T-helper 2 cell treated with Interferon-gamma antibody and Interleukin-4, amounts not matched to agents 5 μg/mL and 100 μg/mL, for 36 hours (primary cell): ENCODE results near the gene PMS2.
A peak's percentile ranks its signal among the peaks of the same experiment; 100 is the strongest.
"Not testable (repeated sequence)": the region's sequence is repeated elsewhere in the genome, so short reads cannot be mapped to it uniquely, and the experiment has no call there.

ENCODE experiments used
- DNase-seq: peaks from one replicate; pipeline ENCODE4 v3.0.0; 2021; ENCODE audit warnings: low spot score
- H3K27ac Mint-ChIP-seq: one replicate; pipeline ENCODE4 v1.8.0; 2021; ENCODE audit warnings: mild to moderate bottlenecking, mixed read lengths
- H3K27me3 Mint-ChIP-seq: one replicate; pipeline ENCODE4 v1.8.0; 2021; ENCODE audit warnings: low read depth, mixed read lengths
- H3K36me3 Mint-ChIP-seq: one replicate; pipeline ENCODE4 v1.8.0; 2021; ENCODE audit warnings: low read depth, mixed read lengths
- H3K4me1 Mint-ChIP-seq: one replicate; pipeline ENCODE4 v1.8.0; 2021; ENCODE audit warnings: low read depth, mixed read lengths
- H3K4me3 Mint-ChIP-seq: one replicate; pipeline ENCODE4 v1.8.0; 2022; ENCODE audit warnings: mild to moderate bottlenecking, moderate library complexity, mixed read lengths
- H3K9me3 Mint-ChIP-seq: one replicate; pipeline ENCODE4 v1.8.0; 2021; ENCODE audit warnings: mixed read lengths

PMS2 gene

DNA sequence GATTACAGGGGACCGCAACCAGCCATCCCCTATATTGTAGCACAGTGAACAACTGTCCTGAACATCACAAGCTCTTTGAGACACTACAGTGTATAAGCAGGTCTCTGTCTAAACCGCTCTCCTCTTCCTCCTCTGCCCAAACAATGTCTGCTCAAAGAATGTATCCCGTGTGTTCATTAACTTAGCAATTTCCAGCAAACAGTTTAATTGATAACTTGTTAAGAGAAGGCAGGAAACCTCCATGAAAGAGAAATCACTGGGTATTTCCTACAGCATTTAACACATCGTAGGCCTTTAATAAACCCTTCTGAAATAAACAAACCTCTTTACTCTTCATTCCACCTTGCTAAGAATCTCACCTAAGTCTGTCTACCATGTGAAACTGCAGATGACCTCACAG is 1.5 kb downstream of the PMS2 start:
- Mint-ChIP-seq H3K4me1 (peaks cover 24% of the 10 kb centered on the region), H3K27ac (peak overlapping the region; percentile 42), H3K36me3 (peaks cover 21% of the 10 kb centered on the region), H3K9me3 (no peaks in the 10 kb centered on the region), H3K4me3 (peak overlapping the region; percentile 39), H3K27me3 (no peaks in the 10 kb centered on the region)
- DNase-seq: no peak

GRCh38 chr7:5997210-5997808 is 11.5 kb downstream of the PMS2 start:
- H3K4me3 Mint-ChIP-seq: no peak overlapping the region
- peaks cover 9% of the 10 kb centered on the region for H3K4me1 Mint-ChIP-seq
- no peak overlapping the region for H3K27ac Mint-ChIP-seq
- no peaks in the 10 kb centered on the region for H3K27me3 Mint-ChIP-seq
- DNase-seq: no peak
- H3K9me3 Mint-ChIP-seq: no peaks in the 10 kb centered on the region
- H3K36me3 Mint-ChIP-seq: peaks cover 31% of the 10 kb centered on the region

- H3K27ac Mint-ChIP-seq, H3K4me3 Mint-ChIP-seq, H3K4me1 Mint-ChIP-seq, DNase-seq, H3K9me3 Mint-ChIP-seq, H3K27me3 Mint-ChIP-seq: not testable (repeated sequence)
- H3K36me3 Mint-ChIP-seq: peaks cover 20% of the 10 kb centered on the region
Observed at GRCh38 chr7:5987061-5987460, 21.8 kb downstream of the PMS2 start.

- not testable (repeated sequence) for H3K4me1 Mint-ChIP-seq, DNase-seq, H3K27ac Mint-ChIP-seq, H3K27me3 Mint-ChIP-seq, H3K9me3 Mint-ChIP-seq, H3K4me3 Mint-ChIP-seq
- H3K36me3 Mint-ChIP-seq: peaks cover 15% of the 10 kb centered on the region
Observed at GRCh38 chr7:5979680-5980314, 29.1 kb downstream of the PMS2 start.

- not testable (repeated sequence) for H3K9me3 Mint-ChIP-seq, H3K4me1 Mint-ChIP-seq, H3K36me3 Mint-ChIP-seq, H3K4me3 Mint-ChIP-seq, H3K27me3 Mint-ChIP-seq, DNase-seq, H3K27ac Mint-ChIP-seq
Observed at GRCh38 chr7:5973580-5973979, 35.3 kb downstream of the PMS2 start.

- H3K4me1 Mint-ChIP-seq, H3K9me3 Mint-ChIP-seq, H3K27me3 Mint-ChIP-seq, H3K36me3 Mint-ChIP-seq, H3K27ac Mint-ChIP-seq, H3K4me3 Mint-ChIP-seq, DNase-seq: not testable (repeated sequence)
Observed at GRCh38 chr7:5970347-5970911, 38.4 kb downstream of the PMS2 start, which contains the start of gene RSPH10B. Gene RSPH10B (minus strand): TSS chr7:5970689. CDS start chr7:5967116, 3,573 bp downstream.

DNA sequence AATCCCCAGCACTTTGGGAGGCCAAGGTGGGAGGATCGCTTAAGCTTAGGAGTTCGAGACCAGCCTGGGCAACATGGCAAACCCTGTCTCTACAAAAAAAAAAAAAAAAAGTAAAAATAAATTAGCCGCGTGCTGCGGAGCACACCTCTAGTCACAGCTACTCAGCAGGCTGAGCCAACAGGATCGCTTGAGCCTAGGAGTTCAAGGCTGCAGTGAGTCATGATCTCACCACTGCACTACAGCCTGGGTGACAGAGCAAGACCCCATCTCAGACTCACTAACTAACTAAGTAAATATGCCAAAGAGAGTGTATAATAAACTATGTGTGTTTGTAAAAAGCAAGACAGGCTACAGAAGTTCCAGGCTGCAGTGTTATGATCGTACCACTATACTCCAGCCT is 45.0 kb downstream of the PMS2 start:
- H3K4me1 Mint-ChIP-seq, H3K27ac Mint-ChIP-seq, H3K4me3 Mint-ChIP-seq, DNase-seq, H3K27me3 Mint-ChIP-seq, H3K9me3 Mint-ChIP-seq, H3K36me3 Mint-ChIP-seq: not testable (repeated sequence)

DNA sequence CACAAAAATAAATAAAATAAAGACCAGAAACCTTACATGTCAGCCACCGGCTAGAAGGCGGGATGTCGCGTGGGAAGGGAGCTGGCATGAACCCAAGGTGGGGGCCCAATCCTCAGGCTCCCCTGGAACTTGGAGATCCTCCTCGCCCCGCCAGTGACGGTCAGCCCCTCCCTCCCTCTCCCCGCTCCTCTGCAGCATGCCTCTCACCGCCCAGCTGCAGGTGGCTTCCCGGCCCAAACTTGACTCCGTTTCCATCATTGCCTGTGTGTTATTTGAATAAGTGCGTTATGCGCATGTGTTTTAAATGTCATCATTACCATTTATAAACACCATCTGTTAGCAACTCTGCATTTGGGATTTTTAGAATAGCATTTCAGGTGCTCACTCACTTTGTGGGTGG is 45.6 kb downstream of the PMS2 start:
- not testable (repeated sequence) for DNase-seq, H3K27ac Mint-ChIP-seq, H3K4me3 Mint-ChIP-seq, H3K36me3 Mint-ChIP-seq, H3K27me3 Mint-ChIP-seq, H3K4me1 Mint-ChIP-seq, H3K9me3 Mint-ChIP-seq

DNA sequence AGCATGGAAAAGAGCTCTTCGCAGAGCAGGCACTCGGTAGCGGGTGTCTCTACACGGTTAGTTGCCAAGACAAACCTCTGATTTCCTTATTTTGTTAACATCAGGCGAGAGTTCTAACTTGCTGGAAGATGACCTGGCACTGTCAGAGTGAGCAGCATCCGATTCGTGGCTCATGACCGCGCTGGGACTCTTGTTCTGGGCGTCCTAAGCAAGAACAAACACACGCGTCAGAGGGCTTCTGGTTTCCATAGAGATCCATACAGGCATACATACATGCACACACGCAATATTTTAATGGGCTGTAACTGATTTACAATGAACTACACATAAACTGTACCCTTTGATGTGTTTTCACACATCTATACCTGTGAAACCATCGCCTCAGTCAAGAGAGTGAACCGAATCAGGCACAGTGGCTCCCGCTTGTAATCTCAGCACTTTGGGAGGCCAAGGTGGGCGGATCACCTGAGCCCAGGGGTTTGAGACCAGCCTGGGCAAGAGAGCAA is 73.9 kb downstream of the PMS2 start:
- not testable (repeated sequence) for H3K27me3 Mint-ChIP-seq, H3K9me3 Mint-ChIP-seq, H3K36me3 Mint-ChIP-seq, DNase-seq, H3K4me3 Mint-ChIP-seq, H3K27ac Mint-ChIP-seq, H3K4me1 Mint-ChIP-seq

GRCh38 chr7:5931905-5932644 is 76.8 kb downstream of the PMS2 start:
- H3K27me3 Mint-ChIP-seq, H3K36me3 Mint-ChIP-seq, H3K4me1 Mint-ChIP-seq, H3K27ac Mint-ChIP-seq, DNase-seq, H3K9me3 Mint-ChIP-seq, H3K4me3 Mint-ChIP-seq: not testable (repeated sequence)

DNA sequence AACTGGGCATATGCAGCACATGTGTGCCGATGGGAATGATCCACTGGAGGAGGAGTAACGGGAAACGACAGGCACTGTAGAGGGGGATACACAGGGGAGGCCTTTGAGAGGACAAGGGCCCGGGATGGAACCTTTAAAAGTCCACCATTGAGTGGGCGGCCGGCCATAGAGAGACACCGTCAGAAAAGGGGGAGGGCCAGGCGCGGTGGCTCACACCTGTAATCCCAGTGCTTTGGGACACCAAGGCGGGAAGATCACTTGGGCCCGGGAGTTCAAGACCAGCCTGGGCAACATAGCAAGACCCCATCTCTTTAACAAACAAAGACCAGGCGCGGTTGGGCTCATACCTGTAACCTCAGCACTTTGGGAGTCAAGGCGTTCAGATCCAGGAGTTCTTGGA is 77.6 kb downstream of the PMS2 start:
- not testable (repeated sequence) for H3K9me3 Mint-ChIP-seq, H3K4me3 Mint-ChIP-seq, DNase-seq, H3K27ac Mint-ChIP-seq, H3K4me1 Mint-ChIP-seq, H3K36me3 Mint-ChIP-seq, H3K27me3 Mint-ChIP-seq

DNA sequence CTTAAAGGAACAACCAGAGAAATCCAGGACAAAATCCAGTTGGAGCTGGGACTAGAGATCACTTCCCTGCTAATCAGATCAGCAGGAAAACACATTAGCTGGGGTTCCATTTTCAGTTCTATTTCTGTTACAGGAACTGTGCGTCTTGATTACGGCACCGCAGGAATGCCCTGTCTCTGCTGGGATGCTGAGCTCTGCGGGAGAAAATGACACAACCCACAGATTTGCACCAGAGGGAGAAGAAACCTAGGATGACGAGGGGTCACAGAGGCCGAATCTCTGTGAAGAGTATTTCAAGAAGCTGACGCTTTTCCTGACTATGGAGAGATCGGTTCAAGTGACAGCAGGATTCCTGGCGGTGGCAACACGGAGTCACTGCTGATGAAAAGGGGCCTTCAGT is 78.6 kb downstream of the PMS2 start:
- H3K27ac Mint-ChIP-seq, H3K27me3 Mint-ChIP-seq, H3K9me3 Mint-ChIP-seq, H3K36me3 Mint-ChIP-seq, H3K4me1 Mint-ChIP-seq, DNase-seq, H3K4me3 Mint-ChIP-seq: not testable (repeated sequence)

DNA sequence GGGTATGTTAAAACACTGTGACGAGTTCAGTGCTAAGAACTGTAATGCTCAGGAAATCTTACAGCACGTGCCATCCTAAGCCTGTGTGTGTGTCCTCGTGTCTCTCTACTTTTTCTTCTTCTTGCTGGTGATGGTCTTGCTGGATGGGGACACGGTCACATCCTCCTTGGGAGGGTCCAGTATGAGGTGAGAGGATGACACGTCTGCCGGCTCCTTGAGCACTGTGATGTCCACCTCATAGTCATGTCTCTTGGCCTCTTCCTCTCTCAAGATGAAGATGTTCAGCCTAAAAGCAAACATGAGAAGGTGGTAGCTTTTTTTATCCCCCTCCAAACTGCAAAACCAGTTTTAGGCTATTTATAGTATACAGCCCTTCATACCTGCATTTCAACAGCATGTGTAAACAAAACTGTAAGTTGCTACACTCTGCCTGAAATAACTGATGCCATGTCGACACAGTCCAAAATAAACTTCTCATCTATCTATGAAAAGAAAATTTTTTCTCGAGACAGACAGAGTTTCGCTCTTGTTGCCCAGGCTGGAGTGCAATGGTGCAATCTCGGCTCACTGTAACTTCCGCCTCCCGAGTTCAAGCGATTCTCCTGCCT is 82.5 kb downstream of the PMS2 start:
- H3K36me3 Mint-ChIP-seq, DNase-seq, H3K27ac Mint-ChIP-seq, H3K9me3 Mint-ChIP-seq, H3K27me3 Mint-ChIP-seq, H3K4me1 Mint-ChIP-seq, H3K4me3 Mint-ChIP-seq: not testable (repeated sequence)

DNA sequence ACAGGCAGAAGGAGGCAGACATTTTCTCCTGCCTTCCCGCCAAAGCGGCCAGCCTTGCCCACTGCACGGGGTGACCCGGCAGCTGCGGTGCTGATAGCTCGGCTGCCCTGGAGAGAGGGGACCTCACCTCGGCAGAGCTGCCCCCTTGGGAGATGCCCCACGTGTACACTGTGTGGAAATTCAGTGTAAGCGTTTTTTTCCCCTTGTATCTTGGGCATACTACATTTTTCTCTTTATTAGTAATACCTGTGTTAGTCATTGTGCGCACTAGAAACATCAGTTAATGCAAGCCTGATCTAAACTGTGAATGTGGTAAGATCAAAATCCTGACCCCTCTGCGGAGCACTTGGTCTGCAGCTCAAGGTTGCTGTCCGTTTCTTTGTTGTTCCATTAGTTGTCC is 84.2 kb downstream of the PMS2 start:
- H3K27me3 Mint-ChIP-seq, H3K27ac Mint-ChIP-seq, H3K4me1 Mint-ChIP-seq, H3K9me3 Mint-ChIP-seq, H3K4me3 Mint-ChIP-seq, DNase-seq, H3K36me3 Mint-ChIP-seq: not testable (repeated sequence)
